Loucy (cell line): Measurements from ENCODE around the gene GPRC5C.

Experiments used
- H2AFZ ChIP-seq: fragments of 200-600 bp; sonication (generic); 2 replicates; pipeline ENCODE4 v1.6.0; 2016; ENCODE audit warnings: antibody characterized with exemption, mild to moderate bottlenecking, low read length, moderate library complexity
- H3F3A ChIP-seq: fragments of 200-600 bp; 2 replicates; pipeline ENCODE4 v1.6.0; 2016; ENCODE audit warnings: antibody characterized with exemption, low read depth, mild to moderate bottlenecking
- H3K27me3 ChIP-seq: fragments of 200-600 bp; sonication (generic); 2 replicates; pipeline ENCODE4 v1.6.1; 2014; ENCODE audit warnings: low read length, mild to moderate bottlenecking; ENCODE audit not compliant: insufficient read depth, poor library complexity, severe bottlenecking
- H3K36me3 ChIP-seq: fragments of 200-600 bp; sonication (generic); 2 replicates; pipeline ENCODE4 v1.6.1; 2016; ENCODE audit warnings: low read length; ENCODE audit not compliant: insufficient read depth
- H3K4me1 ChIP-seq: fragments of 200-600 bp; sonication (generic); 2 replicates; pipeline ENCODE4 v1.5.1; 2014; ENCODE audit warnings: low read length, mild to moderate bottlenecking; ENCODE audit not compliant: insufficient read depth, poor library complexity, severe bottlenecking
- H3K4me2 ChIP-seq: fragments of 200-600 bp; sonication (generic); 2 replicates; pipeline ENCODE4 v1.6.0; 2014; ENCODE audit warnings: antibody characterized with exemption, low read length, low read depth, mild to moderate bottlenecking; ENCODE audit not compliant: poor library complexity, severe bottlenecking
- H3K4me3 ChIP-seq: fragments of 200-600 bp; sonication (generic); 2 replicates; pipeline ENCODE4 v1.5.1; 2014; ENCODE audit warnings: low read length, mild to moderate bottlenecking, mixed read lengths; ENCODE audit not compliant: poor library complexity, severe bottlenecking
- H3K79me2 ChIP-seq: fragments of 200-600 bp; sonication (generic); 2 replicates; pipeline ENCODE4 v1.6.1; 2014; ENCODE audit warnings: low read length; ENCODE audit not compliant: insufficient read depth
- H3K9ac ChIP-seq: fragments of 200-600 bp; sonication (generic); 2 replicates; pipeline ENCODE4 v1.6.0; 2014; ENCODE audit warnings: mild to moderate bottlenecking, low read depth, low read length, moderate library complexity; ENCODE audit not compliant: poor library complexity, severe bottlenecking
- H3K9me2 ChIP-seq: fragments of 200-600 bp; sonication (generic); replicated peaks from 2 replicates; pipeline ENCODE4 v1.6.1; 2016; ENCODE audit warnings: low read depth, low read length, mixed read lengths
- H3K9me3 ChIP-seq: fragments of 200-600 bp; sonication (generic); 2 replicates; pipeline ENCODE4 v1.6.1; 2014; ENCODE audit warnings: mild to moderate bottlenecking, antibody characterized with exemption, low read length, low read depth; ENCODE audit not compliant: insufficient read depth
- H4K20me1 ChIP-seq: fragments of 200-600 bp; sonication (generic); 2 replicates; pipeline ENCODE4 v1.6.0; 2014; ENCODE audit warnings: antibody characterized with exemption, low read length, mild to moderate bottlenecking; ENCODE audit not compliant: insufficient read depth, poor library complexity, severe bottlenecking
- CTCF ChIP-seq: fragments of 200-600 bp; sonication (generic); conservative IDR thresholded peaks from 2 replicates; pipeline ENCODE4 v1.5.1; 2014; ENCODE audit warnings: mild to moderate bottlenecking, antibody characterized with exemption, low read length
- EZH2phosphoT487 ChIP-seq: fragments of 200-600 bp; IDR thresholded peaks from 2 replicates; pipeline ENCODE4 v1.6.1; 2018; ENCODE audit warnings: antibody characterized with exemption, mild to moderate bottlenecking, moderate library complexity, borderline replicate concordance

The GPRC5C gene

GRCh38 chr17:74481621-74482020 lies 49.7 kb downstream of the GPRC5C start:
- Histone ChIP-seq H3K27me3 (peaks cover 6% of the 10 kb centered on the region), H2AFZ (no peak overlapping the region), H3K9me2 (no peaks in the 10 kb centered on the region), H3F3A (no peaks in the 10 kb centered on the region), H3K9ac (no peak overlapping the region), H3K79me2 (no peaks in the 10 kb centered on the region), H3K4me3 (no peak overlapping the region), H3K4me1 (peaks cover 6% of the 10 kb centered on the region), H3K4me2 (no peak overlapping the region), H4K20me1 (no peaks in the 10 kb centered on the region), H3K9me3 (no peaks in the 10 kb centered on the region), H3K36me3 (no peaks in the 10 kb centered on the region)
- no peak for TF ChIP-seq CTCF
- TF ChIP-seq EZH2phosphoT487, result no peak

GRCh38 chr17:74484066-74484465 lies 52.2 kb downstream of the GPRC5C start:
- Histone ChIP-seq H3K4me2 (no peak overlapping the region), H3F3A (no peaks in the 10 kb centered on the region), H2AFZ (no peak overlapping the region), H4K20me1 (no peaks in the 10 kb centered on the region), H3K9me2 (no peaks in the 10 kb centered on the region), H3K9me3 (no peaks in the 10 kb centered on the region), H3K9ac (no peak overlapping the region), H3K4me1 (no peaks in the 10 kb centered on the region), H3K36me3 (no peaks in the 10 kb centered on the region), H3K4me3 (no peak overlapping the region), H3K79me2 (no peaks in the 10 kb centered on the region), H3K27me3 (peaks cover 6% of the 10 kb centered on the region)
- TF ChIP-seq EZH2phosphoT487, result no peak
- no peak for TF ChIP-seq CTCF

GRCh38 chr17:74485022-74485743 lies 53.3 kb downstream of the GPRC5C start:
- H3K36me3 ChIP-seq, result no peaks in the 10 kb centered on the region

More at GRCh38 chr17:74485022-74485743, 53.3 kb downstream of the GPRC5C start:
- Histone ChIP-seq H3K4me3 (no peak overlapping the region), H3K27me3 (peaks cover 6% of the 10 kb centered on the region), H3K4me2 (no peak overlapping the region), H3K9me3 (no peaks in the 10 kb centered on the region), H3K4me1 (no peaks in the 10 kb centered on the region), H3K9me2 (no peaks in the 10 kb centered on the region), H3K79me2 (no peaks in the 10 kb centered on the region), H4K20me1 (no peaks in the 10 kb centered on the region), H3F3A (no peaks in the 10 kb centered on the region), H3K9ac (no peak overlapping the region), H2AFZ (no peak overlapping the region)
- TF ChIP-seq EZH2phosphoT487 (no peak), CTCF (no peak)
